ENCODE data around the gene ZEB1.

The ZEB1 gene

GRCh38 chr10:31458974-31459373 is 140.0 kb downstream of the ZEB1 start:
- Histone ChIP-seq H2BK120ac (ENCODE audit: low read depth, low read length) (no peak overlapping the region), H3K27me3 (ENCODE audit: control insufficient read depth in 3 of 3, insufficient read depth in 3 of 3, low read depth in 1 of 3, low read length in 3 of 3) (no peaks in the 10 kb centered on the region), H2AFZ (ENCODE audit: low read length) (no peak overlapping the region), H2AK5ac (ENCODE audit: low read depth, low read length) (no peak overlapping the region), H2BK12ac (ENCODE audit: low read length) (no peak overlapping the region), H3K23ac (ENCODE audit: low read depth, low read length, poor library complexity) (no peak overlapping the region), H3K9me3 (replicated peaks in 1 of 2; ENCODE audit: control insufficient read depth in 2 of 2, insufficient read depth in 1 of 2, low read depth in 1 of 2, low read length in 2 of 2) (peaks cover 2 to 9% of the 10 kb centered on the region in 2 donors), H3K4ac (ENCODE audit: low read length) (no peak overlapping the region), H3K36me3 (replicated peaks in 1 of 2; ENCODE audit: control insufficient read depth in 2 of 2, insufficient read depth in 2 of 2, low read length in 2 of 2) (peaks cover 5 to 27% of the 10 kb centered on the region in 2 donors), H3K18ac (ENCODE audit: low read length) (no peak overlapping the region), H3K14ac (ENCODE audit: low read length) (no peak overlapping the region), H4K91ac (ENCODE audit: low read depth, low read length, poor library complexity) (no peak overlapping the region), H2BK5ac (ENCODE audit: low read length) (no peak overlapping the region), H3K4me1 (ENCODE audit: control insufficient read depth in 2 of 2, insufficient read depth in 1 of 2, low read depth in 1 of 2, low read length in 2 of 2) (no peaks in the 10 kb centered on the region), H3K4me2 (ENCODE audit: insufficient read depth, low read length, poor library complexity, severe bottlenecking) (no peak overlapping the region), H3K79me1 (ENCODE audit: low read depth, low read length) (peaks cover 3% of the 10 kb centered on the region), H3K9ac (ENCODE audit: low read depth, low read length, poor library complexity) (no peak overlapping the region), H3K27ac (replicated peaks; ENCODE audit: low read length) (no peak overlapping the region), H2BK15ac (ENCODE audit: low read length) (no peak overlapping the region), H4K8ac (ENCODE audit: low read depth, low read length) (no peak overlapping the region), H3K4me3 (ENCODE audit: low read length in 2 of 2) (no peak overlapping the region)
- no peak for DNase-seq (ENCODE audit: low spot score)

GRCh38 chr10:31460242-31460641 is 141.2 kb downstream of the ZEB1 start:
- Histone ChIP-seq H4K8ac (ENCODE audit: low read depth, low read length) (no peak overlapping the region), H3K79me1 (ENCODE audit: low read depth, low read length) (peaks cover 3% of the 10 kb centered on the region), H3K9me3 (replicated peaks in 1 of 2; ENCODE audit: control insufficient read depth in 2 of 2, insufficient read depth in 1 of 2, low read depth in 1 of 2, low read length in 2 of 2) (peaks cover 4 to 21% of the 10 kb centered on the region in 2 donors), H2AFZ (ENCODE audit: low read length) (no peak overlapping the region), H3K4me2 (ENCODE audit: insufficient read depth, low read length, poor library complexity, severe bottlenecking) (no peak overlapping the region), H3K27ac (replicated peaks; ENCODE audit: low read length) (no peak overlapping the region), H3K4me1 (ENCODE audit: control insufficient read depth in 2 of 2, insufficient read depth in 1 of 2, low read depth in 1 of 2, low read length in 2 of 2) (no peaks in the 10 kb centered on the region), H2BK12ac (ENCODE audit: low read length) (no peak overlapping the region), H3K9ac (ENCODE audit: low read depth, low read length, poor library complexity) (no peak overlapping the region), H3K4me3 (ENCODE audit: low read length in 2 of 2) (no peak overlapping the region), H2AK5ac (ENCODE audit: low read depth, low read length) (no peak overlapping the region), H3K14ac (ENCODE audit: low read length) (no peak overlapping the region), H2BK120ac (ENCODE audit: low read depth, low read length) (no peak overlapping the region), H2BK15ac (ENCODE audit: low read length) (no peak overlapping the region), H3K36me3 (replicated peaks in 1 of 2; ENCODE audit: control insufficient read depth in 2 of 2, insufficient read depth in 2 of 2, low read length in 2 of 2) (peaks cover 5 to 37% of the 10 kb centered on the region in 2 donors), H3K23ac (ENCODE audit: low read depth, low read length, poor library complexity) (no peak overlapping the region), H4K91ac (ENCODE audit: low read depth, low read length, poor library complexity) (no peak overlapping the region), H2BK5ac (ENCODE audit: low read length) (no peak overlapping the region), H3K27me3 (ENCODE audit: control insufficient read depth in 3 of 3, insufficient read depth in 3 of 3, low read depth in 1 of 3, low read length in 3 of 3) (no peaks in the 10 kb centered on the region), H3K4ac (ENCODE audit: low read length) (no peak overlapping the region), H3K18ac (ENCODE audit: low read length) (no peak overlapping the region)
- WGBS, 2 donors (ENCODE audit: extremely low coverage in 2 of 2, insufficient read length in 2 of 2, insufficient replicate concordance in 1 of 2): no CpG with 5 or more reads among the region's 2 CpGs
- no peak for DNase-seq (ENCODE audit: low spot score)

- WGBS, 2 donors (ENCODE audit: extremely low coverage in 2 of 2, insufficient read length in 2 of 2, insufficient replicate concordance in 1 of 2): no CpG with 5 or more reads among the region's 2 CpGs
- Histone ChIP-seq H3K4me3 (ENCODE audit: low read length in 2 of 2) (no peak overlapping the region), H3K4me2 (ENCODE audit: insufficient read depth, low read length, poor library complexity, severe bottlenecking) (no peak overlapping the region), H3K9ac (ENCODE audit: low read depth, low read length, poor library complexity) (no peak overlapping the region), H2AK5ac (ENCODE audit: low read depth, low read length) (no peak overlapping the region), H3K23ac (ENCODE audit: low read depth, low read length, poor library complexity) (no peak overlapping the region), H4K8ac (ENCODE audit: low read depth, low read length) (no peak overlapping the region), H2BK12ac (ENCODE audit: low read length) (no peak overlapping the region), H2BK15ac (ENCODE audit: low read length) (no peak overlapping the region), H2BK5ac (ENCODE audit: low read length) (no peak overlapping the region), H3K18ac (ENCODE audit: low read length) (no peak overlapping the region), H4K91ac (ENCODE audit: low read depth, low read length, poor library complexity) (no peak overlapping the region), H3K36me3 (replicated peaks in 1 of 2; ENCODE audit: control insufficient read depth in 2 of 2, insufficient read depth in 2 of 2, low read length in 2 of 2) (peaks cover 27 to 73% of the 10 kb centered on the region in 2 donors), H3K79me1 (ENCODE audit: low read depth, low read length) (no peaks in the 10 kb centered on the region), H3K27me3 (ENCODE audit: control insufficient read depth in 3 of 3, insufficient read depth in 3 of 3, low read depth in 1 of 3, low read length in 3 of 3) (no peaks in the 10 kb centered on the region), H3K27ac (replicated peaks; ENCODE audit: low read length) (no peak overlapping the region), H3K14ac (ENCODE audit: low read length) (no peak overlapping the region), H2AFZ (ENCODE audit: low read length) (no peak overlapping the region), H3K9me3 (replicated peaks in 1 of 2; ENCODE audit: control insufficient read depth in 2 of 2, insufficient read depth in 1 of 2, low read depth in 1 of 2, low read length in 2 of 2) (peaks cover 22 to 48% of the 10 kb centered on the region in 2 donors), H3K4ac (ENCODE audit: low read length) (no peak overlapping the region), H3K4me1 (ENCODE audit: control insufficient read depth in 2 of 2, insufficient read depth in 1 of 2, low read depth in 1 of 2, low read length in 2 of 2) (no peaks in the 10 kb centered on the region), H2BK120ac (ENCODE audit: low read depth, low read length) (no peak overlapping the region)
- no peak for DNase-seq (ENCODE audit: low spot score)
Observed at GRCh38 chr10:31464552-31464951, 145.5 kb downstream of the ZEB1 start.

GRCh38 chr10:31466313-31466712 is 147.3 kb downstream of the ZEB1 start:
- no peaks in the 10 kb centered on the region for H3K27me3 ChIP-seq (ENCODE audit: control insufficient read depth in 3 of 3, insufficient read depth in 3 of 3, low read depth in 1 of 3, low read length in 3 of 3)
- no peak overlapping the region for H2BK5ac ChIP-seq (ENCODE audit: low read length)
- no peak overlapping the region for H2AK5ac ChIP-seq (ENCODE audit: low read depth, low read length)
- no peak overlapping the region for H3K27ac ChIP-seq (replicated peaks; ENCODE audit: low read length)
- no peak overlapping the region for H3K4me2 ChIP-seq (ENCODE audit: insufficient read depth, low read length, poor library complexity, severe bottlenecking)
- no peaks in the 10 kb centered on the region for H3K79me1 ChIP-seq (ENCODE audit: low read depth, low read length)
- H3K23ac ChIP-seq (ENCODE audit: low read depth, low read length, poor library complexity): no peak overlapping the region
- WGBS, 2 donors (ENCODE audit: extremely low coverage in 2 of 2, insufficient read length in 2 of 2, insufficient replicate concordance in 1 of 2): no CpG with 5 or more reads among the region's 1 CpG
- no peak overlapping the region for H2BK12ac ChIP-seq (ENCODE audit: low read length)
- H3K18ac ChIP-seq (ENCODE audit: low read length): no peak overlapping the region
- H3K36me3 ChIP-seq (replicated peaks in 1 of 2; ENCODE audit: control insufficient read depth in 2 of 2, insufficient read depth in 2 of 2, low read length in 2 of 2): peaks cover 25 to 68% of the 10 kb centered on the region in 2 donors
- no peak for DNase-seq (ENCODE audit: low spot score)
- no peak overlapping the region for H3K9ac ChIP-seq (ENCODE audit: low read depth, low read length, poor library complexity)
- H4K91ac ChIP-seq (ENCODE audit: low read depth, low read length, poor library complexity): no peak overlapping the region
- no peak overlapping the region for H2BK15ac ChIP-seq (ENCODE audit: low read length)
- H3K4me3 ChIP-seq (ENCODE audit: low read length in 2 of 2): no peak overlapping the region
- H3K9me3 ChIP-seq (replicated peaks in 1 of 2; ENCODE audit: control insufficient read depth in 2 of 2, insufficient read depth in 1 of 2, low read depth in 1 of 2, low read length in 2 of 2): peaks cover 22 to 48% of the 10 kb centered on the region in 2 donors
- H3K4me1 ChIP-seq (ENCODE audit: control insufficient read depth in 2 of 2, insufficient read depth in 1 of 2, low read depth in 1 of 2, low read length in 2 of 2): no peaks in the 10 kb centered on the region
- no peak overlapping the region for H3K4ac ChIP-seq (ENCODE audit: low read length)
- no peak overlapping the region for H2AFZ ChIP-seq (ENCODE audit: low read length)
- no peak overlapping the region for H2BK120ac ChIP-seq (ENCODE audit: low read depth, low read length)
- H4K8ac ChIP-seq (ENCODE audit: low read depth, low read length): no peak overlapping the region
- H3K14ac ChIP-seq (ENCODE audit: low read length): no peak overlapping the region
